NB4 (cell line): ENCODE results near the gene DNAAF1.
A peak's percentile ranks its signal among the peaks of the same experiment; 100 is the strongest.

ENCODE experiments used
- DNase-seq: peaks from one replicate; pipeline ENCODE4 v3.0.0; 2010; ENCODE audit warnings: low read depth
- H3K4me3 ChIP-seq: one replicate; pipeline ENCODE4 v1.5.1; 2011; ENCODE audit warnings: mild to moderate bottlenecking, low read depth, low read length, moderate library complexity
- MYC ChIP-seq: IDR thresholded peaks from 2 replicates; pipeline ENCODE4 v1.6.1; 2011; ENCODE audit warnings: low read depth, low read length
- POLR2A ChIP-seq: IDR thresholded peaks from 2 replicates; pipeline ENCODE4 v1.6.1; 2011; ENCODE audit warnings: mild to moderate bottlenecking; ENCODE audit not compliant: insufficient read length; ENCODE audit errors: extremely low read depth
- TF ChIP-seq, protein P1 (sequence below): IDR thresholded peaks from one replicate; pipeline ENCODE4 v1.5.1; 2012; ENCODE audit warnings: low read depth, low read length
- TF ChIP-seq, protein P2 (sequence below): IDR thresholded peaks from 2 replicates; pipeline ENCODE4 v1.6.1; 2011; ENCODE audit warnings: low read depth, low read length

The DNAAF1 gene

DNA sequence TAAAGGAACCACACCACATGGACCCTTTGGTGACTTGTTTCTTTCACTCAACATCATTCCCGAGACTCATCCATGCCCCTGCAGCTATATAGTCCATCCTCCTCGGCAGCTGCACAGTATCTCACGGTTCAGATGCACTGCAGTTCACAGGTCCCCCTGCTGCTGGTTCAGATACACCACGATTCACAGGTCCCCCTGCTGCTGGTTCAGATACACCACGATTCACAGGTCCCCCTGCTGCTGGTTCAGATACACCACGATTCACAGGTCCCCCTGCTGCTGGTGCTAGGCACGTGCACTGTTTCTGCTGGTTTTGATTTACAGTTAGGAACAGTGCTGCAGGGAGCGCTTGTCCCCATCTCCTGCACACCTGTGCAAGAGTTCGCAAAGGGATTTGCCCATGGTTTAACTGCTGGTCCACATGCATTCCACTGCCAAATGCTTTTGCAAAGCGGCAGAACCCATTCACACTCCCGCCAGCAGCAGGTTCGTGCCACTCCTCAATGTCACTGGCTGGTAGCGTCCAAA is 3.9 kb upstream of the DNAAF1 start:
- H3K4me3 ChIP-seq: no peak overlapping the region
- peak; percentile 35 for DNase-seq
- TF ChIP-seq POLR2A: no peak
- TF ChIP-seq, protein P1, sequence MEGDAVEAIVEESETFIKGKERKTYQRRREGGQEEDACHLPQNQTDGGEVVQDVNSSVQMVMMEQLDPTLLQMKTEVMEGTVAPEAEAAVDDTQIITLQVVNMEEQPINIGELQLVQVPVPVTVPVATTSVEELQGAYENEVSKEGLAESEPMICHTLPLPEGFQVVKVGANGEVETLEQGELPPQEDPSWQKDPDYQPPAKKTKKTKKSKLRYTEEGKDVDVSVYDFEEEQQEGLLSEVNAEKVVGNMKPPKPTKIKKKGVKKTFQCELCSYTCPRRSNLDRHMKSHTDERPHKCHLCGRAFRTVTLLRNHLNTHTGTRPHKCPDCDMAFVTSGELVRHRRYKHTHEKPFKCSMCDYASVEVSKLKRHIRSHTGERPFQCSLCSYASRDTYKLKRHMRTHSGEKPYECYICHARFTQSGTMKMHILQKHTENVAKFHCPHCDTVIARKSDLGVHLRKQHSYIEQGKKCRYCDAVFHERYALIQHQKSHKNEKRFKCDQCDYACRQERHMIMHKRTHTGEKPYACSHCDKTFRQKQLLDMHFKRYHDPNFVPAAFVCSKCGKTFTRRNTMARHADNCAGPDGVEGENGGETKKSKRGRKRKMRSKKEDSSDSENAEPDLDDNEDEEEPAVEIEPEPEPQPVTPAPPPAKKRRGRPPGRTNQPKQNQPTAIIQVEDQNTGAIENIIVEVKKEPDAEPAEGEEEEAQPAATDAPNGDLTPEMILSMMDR: peak; percentile 9

DNA sequence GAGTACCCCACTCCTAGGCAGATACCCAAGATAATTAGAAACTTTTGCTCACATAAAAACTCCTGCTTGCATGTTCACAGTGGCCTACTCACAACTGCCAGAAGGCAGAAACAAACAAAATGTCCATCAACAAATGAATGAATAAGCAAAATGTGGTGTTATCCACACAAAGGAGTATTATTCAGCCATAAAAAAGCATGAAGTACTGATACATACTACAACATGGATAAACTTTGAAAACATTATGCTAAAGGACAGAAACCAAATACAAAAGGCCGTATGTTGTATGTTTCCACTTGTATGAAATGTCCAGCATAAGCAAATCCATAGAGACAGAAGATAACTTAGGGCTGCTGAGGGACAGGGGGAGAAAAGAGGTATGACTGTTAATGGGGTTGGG is 2.0 kb upstream of the DNAAF1 start:
- no peak for TF ChIP-seq POLR2A
- TF ChIP-seq MYC: no peak
- TF ChIP-seq, protein P1: no peak
- DNase-seq: no peak
- no peak overlapping the region for H3K4me3 ChIP-seq

DNA sequence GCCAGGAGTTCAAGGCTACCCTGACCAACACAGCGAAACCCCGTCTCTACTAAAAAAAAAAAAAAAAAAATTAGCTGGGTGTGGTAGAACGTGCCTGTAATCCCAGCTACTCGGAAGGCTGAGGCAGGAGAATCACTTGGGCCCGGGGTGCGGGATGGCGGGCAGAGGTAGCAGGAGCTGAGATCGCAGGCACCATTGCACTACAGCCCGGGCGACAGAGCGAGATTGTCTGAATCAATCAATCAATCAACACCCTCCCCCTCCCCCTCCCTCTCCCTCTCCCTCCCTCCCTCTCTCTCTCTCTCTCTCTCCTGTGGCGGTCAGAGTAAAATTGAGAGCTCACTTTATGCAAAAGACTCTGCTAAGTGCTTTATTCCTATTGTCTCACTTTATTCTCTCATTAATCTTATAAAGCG is 1.3 kb upstream of the DNAAF1 start:
- TF ChIP-seq, protein P2, sequence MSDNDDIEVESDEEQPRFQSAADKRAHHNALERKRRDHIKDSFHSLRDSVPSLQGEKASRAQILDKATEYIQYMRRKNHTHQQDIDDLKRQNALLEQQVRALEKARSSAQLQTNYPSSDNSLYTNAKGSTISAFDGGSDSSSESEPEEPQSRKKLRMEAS: no peak
- TF ChIP-seq MYC: no peak
- DNase-seq: peak; percentile 12
- peak overlapping the region; percentile 78 for H3K4me3 ChIP-seq

DNA sequence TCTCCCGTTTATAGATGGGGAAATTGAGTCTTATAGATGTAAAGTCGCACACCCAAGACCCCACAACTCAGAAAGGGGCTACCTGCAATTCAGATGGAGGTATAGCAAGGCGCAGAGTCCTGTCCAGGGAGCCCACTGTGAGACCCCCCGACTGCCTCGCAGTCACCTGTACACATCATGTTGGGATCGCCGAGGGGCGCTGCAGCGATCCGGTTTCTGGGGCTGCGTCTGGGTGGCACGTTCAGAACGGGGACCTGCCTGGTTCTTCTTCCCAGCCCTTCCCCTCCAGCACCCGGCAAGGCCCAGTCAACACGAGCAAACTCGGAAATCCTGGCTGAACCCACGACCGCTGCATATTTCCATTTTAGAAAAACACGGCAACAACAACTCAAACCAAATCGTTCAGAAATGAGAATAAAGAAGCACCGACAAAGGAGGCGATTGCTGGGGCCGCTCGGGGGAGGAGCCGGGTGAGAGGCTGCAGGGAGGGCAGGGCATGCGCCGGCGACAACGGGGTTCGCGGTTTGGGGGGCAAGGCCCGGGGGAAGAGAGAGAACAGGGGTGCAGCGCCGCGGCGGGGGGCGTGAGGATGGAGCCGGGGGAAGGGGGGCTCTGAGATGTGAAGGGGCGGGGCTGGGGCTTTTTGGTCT is 774 bp upstream of the DNAAF1 start:
- DNase-seq: peak; percentile 52
- no peak for TF ChIP-seq POLR2A
- TF ChIP-seq, protein P2: no peak
- TF ChIP-seq MYC: no peak
- TF ChIP-seq, protein P1: peak; percentile 33
- peak overlapping the region; percentile 78 for H3K4me3 ChIP-seq

DNA sequence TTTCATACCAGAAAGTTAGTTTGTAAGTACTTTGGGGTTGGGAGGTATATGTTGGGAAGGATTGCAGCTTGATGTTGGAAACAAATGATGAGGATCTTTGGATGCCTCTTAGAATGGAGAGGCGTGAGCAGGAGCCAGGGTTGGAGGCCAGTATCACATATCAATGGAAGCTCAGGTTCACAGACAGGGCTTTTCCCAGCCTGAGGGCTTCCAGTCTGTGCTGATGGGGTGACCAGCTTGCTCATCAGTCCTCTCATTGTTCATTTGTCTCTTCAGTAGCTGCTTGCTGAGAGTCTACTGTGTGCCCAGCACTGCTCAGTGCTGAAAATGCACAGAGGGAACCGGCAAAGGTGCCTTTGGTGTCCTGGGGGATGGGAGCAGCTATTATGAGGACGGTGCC is 5.8 kb downstream of the DNAAF1 start:
- TF ChIP-seq, protein P2: no peak
- TF ChIP-seq POLR2A: no peak
- no peak overlapping the region for H3K4me3 ChIP-seq
- DNase-seq: no peak

DNA sequence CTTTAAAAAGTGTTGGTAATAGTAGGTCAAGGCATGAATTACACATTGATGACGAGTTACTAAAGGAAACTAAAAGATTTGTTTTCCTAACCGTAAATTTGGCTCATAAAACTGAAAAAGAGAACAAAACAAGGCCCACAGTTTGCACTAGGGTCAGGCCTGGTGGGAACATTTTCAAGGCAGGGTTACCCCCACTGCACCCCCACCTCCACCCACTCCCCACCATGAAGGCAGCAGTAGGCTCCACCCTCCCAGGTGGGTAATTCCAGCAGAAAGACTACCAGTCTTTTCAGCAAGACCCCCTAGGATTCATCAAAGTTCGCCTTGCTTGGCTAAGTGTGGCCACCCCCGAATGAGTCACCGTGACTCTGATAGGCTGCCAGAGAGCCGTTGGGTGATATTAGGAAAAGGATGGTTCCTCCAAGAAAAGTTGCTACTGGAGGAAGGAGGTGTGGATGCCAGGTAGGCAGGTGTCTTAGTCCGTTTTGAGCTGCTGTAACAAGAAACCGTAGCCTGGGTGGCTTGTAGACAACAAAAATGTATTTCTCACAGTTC is 8.6 kb downstream of the DNAAF1 start:
- TF ChIP-seq, protein P2: no peak
- no peak for TF ChIP-seq POLR2A
- TF ChIP-seq, protein P1: no peak
- TF ChIP-seq MYC: no peak

DNA sequence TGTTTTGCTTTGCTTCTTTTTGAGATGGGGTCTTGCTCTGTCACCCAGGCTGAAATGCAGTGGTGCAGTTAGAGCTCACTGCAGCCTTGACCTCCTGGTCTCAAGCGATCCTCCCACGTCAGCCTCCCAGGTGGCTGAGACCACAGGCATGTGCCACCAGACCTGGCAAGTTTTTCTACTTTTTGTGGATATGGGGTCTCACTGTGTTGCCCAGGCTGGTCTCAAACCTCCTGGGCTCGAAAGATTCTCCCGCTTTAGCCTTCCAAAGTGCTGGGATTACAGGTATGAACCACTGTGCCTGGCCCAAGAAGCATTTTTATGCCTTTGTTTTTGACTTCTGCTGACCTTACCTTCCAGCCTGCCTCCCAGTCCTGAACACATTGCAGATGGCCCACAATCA is 10.1 kb downstream of the DNAAF1 start:
- no peak overlapping the region for H3K4me3 ChIP-seq
- TF ChIP-seq, protein P1: no peak
- TF ChIP-seq, protein P2: no peak
- no peak for TF ChIP-seq MYC
- no peak for TF ChIP-seq POLR2A
- DNase-seq: no peak

More for the DNA sequence above, 8.6 kb downstream of the DNAAF1 start:
- peak; percentile 31 for DNase-seq
- H3K4me3 ChIP-seq: no peak overlapping the region
